Heart left ventricle (tissue), 16 donors: ENCODE results near the gene FSTL5. TPM values are rescaled to one million over a fixed set of nuclear protein-coding genes. Genes with fewer than 3 reads are reported as not detected.

Experiments
- ATAC-seq, 4 donors: fragments of 200-7000 bp; cut with Tn5 transposase; one replicate each; pipeline ENCODE4 v1.9.1; 2020 to 2022; ENCODE audit warnings: moderate library complexity in 4 of 4, mild to moderate bottlenecking in 3 of 4, moderate number of reproducible peaks in 1 of 4
- DNase-seq, 5 donors: peaks; one replicate each; pipeline ENCODE4 v3.0.0-alpha.2; 2020
- H3K27ac ChIP-seq, 12 donors: fragments of 200-600 bp; sonication (generic) in 4 of 12; one replicate each; pipeline versions ENCODE4 v1.5.0 to v1.8.0; 2016 to 2022; ENCODE audit warnings: mild to moderate bottlenecking in 2 of 12
- H3K27me3 ChIP-seq, 9 donors: fragments of 200-600 bp; sonication (generic) in 2 of 9; one replicate each; pipeline versions ENCODE4 v1.5.1 to v1.8.0; 2016 to 2022; ENCODE audit warnings: mild to moderate bottlenecking in 3 of 9
- H3K36me3 ChIP-seq, 9 donors: fragments of 200-600 bp; sonication (generic) in 2 of 9; one replicate each; pipeline versions ENCODE4 v1.5.0 to v1.8.0; 2018 to 2022; ENCODE audit warnings: mild to moderate bottlenecking in 2 of 9
- H3K4me1 ChIP-seq, 12 donors: fragments of 200-600 bp; sonication (generic) in 4 of 12; one replicate each; pipeline versions ENCODE4 v1.5.0 to v1.8.0; 2016 to 2022; ENCODE audit warnings: mild to moderate bottlenecking in 3 of 12
- H3K4me3 ChIP-seq, 12 donors: fragments of 200-600 bp; sonication (generic) in 4 of 12; one replicate each; pipeline versions ENCODE4 v1.5.0 to v1.8.0; 2017 to 2022; ENCODE audit warnings: mild to moderate bottlenecking in 9 of 12, moderate library complexity in 4 of 12
- H3K9me3 ChIP-seq, 12 donors: fragments of 200-600 bp; sonication (generic) in 4 of 12; one replicate each; pipeline versions ENCODE4 v1.5.0 to v1.8.0; 2016 to 2022; ENCODE audit warnings: mild to moderate bottlenecking in 1 of 12
- POLR2A ChIP-seq, 2 donors: fragments of 450-650 bp; IDR thresholded peaks; one replicate each; pipeline ENCODE4 v1.6.1; 2017; ENCODE audit warnings: antibody characterized with exemption in 2 of 2, mild to moderate bottlenecking in 2 of 2, moderate library complexity in 2 of 2
- WGBS, 4 donors: extraction: QIAGEN DNeasy Blood & Tissue Kit in 2 of 4; methylation state at CpG; one replicate each; pipeline versions ENCODE4 v1.1.5 to v1.1.7; 2013 to 2018; 5-methylcytosine and 5-hydroxymethylcytosine counted together
- intact Hi-C, 10 donors: fragments of 100-400 bp; cut with DNase I; formaldehyde crosslinking; loops; one replicate each; pipeline versions ENCODE4 v1.11.1 to v1.14.2; 2022
- polyA plus RNA-seq, 2 donors: library from polyadenylated mRNA; stranded (reverse); fragments of 200-250 nt; gene quantifications; one replicate each; pipeline ENCODE4 v1.2.3, GENCODE V29; 2013
- total RNA-seq, 9 donors: library from RNA; depleted of rRNA in 2 of 9; stranded (reverse); fragments of >200 nt in 2 of 9; fragmentation: NEBNext Ultra II Directional in 3 of 9; extraction: Animal tissue kit (Norgen Biotek cat#: 25700) in 3 of 9; gene quantifications; one replicate each; pipeline versions ENCODE4 v1.1.0 to v1.2.4, GENCODE V29; 2016 to 2023
- TF ChIP-seq, protein P1 (sequence below), 12 donors: fragments of 200-600 bp; sonication (generic) in 4 of 12; IDR thresholded peaks; one replicate each; pipeline versions ENCODE4 v1.5.0 to v1.8.0; 2018 to 2022; ENCODE audit warnings: antibody characterized with exemption in 12 of 12, mild to moderate bottlenecking in 5 of 12
- donor health status: ischemic (EF 13 %, LVEDD 7.1; RV severe dilation, severe dysfunction).
- donor health status: healthy with polysubstance abuse.
- donor health status: DM: no; HTN: yes; CAD: no.
- donor health status: DM: no; HTN: no; CAD: no.
- donor health status: ischemic (EF 25% LVEDD 6.9; RV normal size, moderate dysfunction).
- donor health status: ischemic (EF 25% LVEDD 5.7; RV mildly dilated, moderate dysfunction).
- donor health status: healthy.
- donor health status: DM: yes; HTN: yes; CAD: no.
- donor health status: ischemic (EF 35%, LVEDD 5.7; RV mildly dilated, moderate dysfunction).
- donor health status: nonischemic (EF 11% LVEDD 7.7; RV severe dilation, severe dysfunction).
- donor health status: DM: yes; HTN: yes; CAD: no.
- donor health status: PGD.
- donor health status: ischemic (EF 29% LVEDD 5.4; RV normal size, mild dysfunction).
- donor health status: nonischemic (EF 23%, LVEDD 6.1; RV moderate dilation, normal function).

The FSTL5 gene
- total and polyA plus RNA-seq, 11 donors, result not detected

DNA sequence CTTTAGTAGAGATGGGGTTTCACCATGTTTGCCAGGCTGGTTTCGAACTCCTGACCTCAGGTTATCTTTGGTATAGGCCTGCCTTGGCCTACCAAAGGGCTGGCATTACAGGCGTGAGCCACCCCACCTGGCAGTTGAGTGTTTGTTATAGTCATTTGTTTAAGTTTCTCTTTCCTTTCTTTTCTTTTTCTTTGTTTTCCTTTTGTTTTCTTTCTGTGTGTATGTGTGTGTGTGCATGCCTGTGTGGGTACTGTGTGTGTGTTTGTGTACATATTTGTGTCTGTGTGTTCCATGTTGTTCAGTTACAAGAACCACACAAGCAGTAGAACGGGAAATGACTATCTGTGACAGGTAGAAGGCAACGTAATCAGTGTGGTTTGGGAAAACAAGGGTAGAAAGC lies 624.9 kb downstream of the FSTL5 start:
- H3K27ac ChIP-seq, result no peak overlapping the region
- H3K9me3 ChIP-seq, result peaks cover 0 to 4% (median 0%) of the 10 kb centered on the region in 12 donors
- 71 to 84% (median 81%) methylated on average over 4 of the region's 4 CpGs for WGBS, 4 donors
- no peak overlapping the region for H3K4me3 ChIP-seq
- no peaks in the 10 kb centered on the region for H3K36me3 ChIP-seq
- TF ChIP-seq, protein P1, sequence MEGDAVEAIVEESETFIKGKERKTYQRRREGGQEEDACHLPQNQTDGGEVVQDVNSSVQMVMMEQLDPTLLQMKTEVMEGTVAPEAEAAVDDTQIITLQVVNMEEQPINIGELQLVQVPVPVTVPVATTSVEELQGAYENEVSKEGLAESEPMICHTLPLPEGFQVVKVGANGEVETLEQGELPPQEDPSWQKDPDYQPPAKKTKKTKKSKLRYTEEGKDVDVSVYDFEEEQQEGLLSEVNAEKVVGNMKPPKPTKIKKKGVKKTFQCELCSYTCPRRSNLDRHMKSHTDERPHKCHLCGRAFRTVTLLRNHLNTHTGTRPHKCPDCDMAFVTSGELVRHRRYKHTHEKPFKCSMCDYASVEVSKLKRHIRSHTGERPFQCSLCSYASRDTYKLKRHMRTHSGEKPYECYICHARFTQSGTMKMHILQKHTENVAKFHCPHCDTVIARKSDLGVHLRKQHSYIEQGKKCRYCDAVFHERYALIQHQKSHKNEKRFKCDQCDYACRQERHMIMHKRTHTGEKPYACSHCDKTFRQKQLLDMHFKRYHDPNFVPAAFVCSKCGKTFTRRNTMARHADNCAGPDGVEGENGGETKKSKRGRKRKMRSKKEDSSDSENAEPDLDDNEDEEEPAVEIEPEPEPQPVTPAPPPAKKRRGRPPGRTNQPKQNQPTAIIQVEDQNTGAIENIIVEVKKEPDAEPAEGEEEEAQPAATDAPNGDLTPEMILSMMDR (IDR thresholded peaks at IDR 0.05), result no peak
- no peak for TF ChIP-seq POLR2A (IDR thresholded peaks at IDR 0.05)
- no peak for DNase-seq
- no peak for ATAC-seq
- intact Hi-C loops, result no loop called here
- no peaks in the 10 kb centered on the region for H3K4me1 ChIP-seq
- no peaks in the 10 kb centered on the region for H3K27me3 ChIP-seq

DNA sequence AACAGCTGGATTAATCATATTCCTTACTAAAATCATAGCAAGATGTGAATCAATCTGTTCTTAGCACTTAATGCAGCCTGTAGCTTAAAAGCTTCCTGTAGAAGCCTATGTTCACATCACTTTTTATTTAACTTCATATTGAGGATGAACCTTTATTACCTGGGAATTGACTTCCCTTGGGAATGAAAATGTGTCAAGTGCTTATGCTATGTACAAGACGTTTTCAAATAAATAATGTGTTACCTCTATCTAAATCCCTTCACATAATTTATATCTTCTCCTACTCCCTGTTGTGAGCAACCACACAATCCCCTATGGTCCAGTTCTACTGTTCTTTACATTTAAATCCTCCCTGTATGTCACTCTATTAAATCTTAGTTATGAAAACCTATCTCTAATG lies 633.1 kb downstream of the FSTL5 start:
- H3K27ac ChIP-seq, result no peak overlapping the region
- H3K27me3 ChIP-seq, result no peaks in the 10 kb centered on the region
- ATAC-seq, result no peak
- no peaks in the 10 kb centered on the region for H3K4me1 ChIP-seq
- H3K9me3 ChIP-seq, result peaks cover 0 to 6% (median 0%) of the 10 kb centered on the region in 12 donors
- DNase-seq, result no peak
- intact Hi-C loops, result no loop called here
- 46 to 53% (median 48%) methylated on average over 1 of the region's 1 CpG for WGBS, 4 donors
- H3K36me3 ChIP-seq, result no peaks in the 10 kb centered on the region
- TF ChIP-seq POLR2A (IDR thresholded peaks at IDR 0.05), result no peak
- TF ChIP-seq, protein P1 (IDR thresholded peaks at IDR 0.05), result no peak
- H3K4me3 ChIP-seq, result no peak overlapping the region

DNA sequence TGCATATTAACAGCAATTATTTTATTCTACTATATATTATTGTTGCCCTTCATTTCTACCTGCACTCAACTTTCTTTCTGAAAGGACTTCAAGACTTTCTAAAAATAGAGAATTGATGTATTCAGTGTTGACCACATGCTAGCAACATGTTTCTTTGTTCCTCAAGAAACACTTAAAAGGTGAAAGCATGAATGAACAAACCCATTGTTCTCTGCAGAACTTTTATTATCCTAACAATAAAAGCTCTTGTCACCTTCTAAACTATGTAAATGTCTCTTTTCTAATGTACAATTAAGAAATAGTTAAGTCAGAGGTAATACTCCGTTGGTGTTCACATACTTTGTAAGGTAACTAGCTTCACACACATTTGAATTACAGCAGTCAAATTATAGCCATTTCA lies 638.7 kb downstream of the FSTL5 start:
- WGBS, 4 donors, result 38 to 78% (median 75%) methylated on average over 1 of the region's 1 CpG
- intact Hi-C loops, result no loop called here
- no peak for DNase-seq
- H3K4me1 ChIP-seq, result no peaks in the 10 kb centered on the region
- no peaks in the 10 kb centered on the region for H3K27me3 ChIP-seq
- TF ChIP-seq, protein P1 (IDR thresholded peaks at IDR 0.05), result no peak
- no peak for TF ChIP-seq POLR2A (IDR thresholded peaks at IDR 0.05)
- no peak for ATAC-seq
- no peaks in the 10 kb centered on the region for H3K36me3 ChIP-seq
- H3K4me3 ChIP-seq, result no peak overlapping the region
- H3K27ac ChIP-seq, result no peak overlapping the region
- H3K9me3 ChIP-seq, result peaks cover 0 to 6% (median 0%) of the 10 kb centered on the region in 12 donors

DNA sequence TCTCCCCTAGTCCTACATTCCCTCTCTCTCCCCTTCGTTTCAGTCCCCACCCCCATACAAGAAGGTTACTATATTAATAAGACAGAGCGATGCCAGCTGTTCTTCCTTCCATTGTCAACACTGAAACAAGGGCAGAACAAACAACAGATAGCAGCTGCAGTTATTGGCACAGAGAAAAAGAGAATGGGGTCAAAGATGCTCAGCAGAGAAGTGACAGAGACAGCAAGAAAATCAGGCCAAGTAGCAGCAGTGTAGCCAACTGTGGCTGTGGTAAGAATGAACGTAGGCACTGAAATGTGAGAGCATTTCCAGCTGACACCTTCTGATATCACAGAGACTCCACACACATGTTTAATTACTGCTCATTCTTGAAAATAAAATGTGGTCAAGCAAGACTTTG lies 641.8 kb downstream of the FSTL5 start:
- Histone ChIP-seq H3K4me3 (no peak overlapping the region), H3K36me3 (no peaks in the 10 kb centered on the region), H3K27ac (no peak overlapping the region), H3K4me1 (no peaks in the 10 kb centered on the region), H3K9me3 (peaks cover 0 to 6% (median 0%) of the 10 kb centered on the region in 12 donors), H3K27me3 (no peaks in the 10 kb centered on the region)
- 7 to 20% (median 12%) methylated on average over 3 of the region's 3 CpGs for WGBS, 4 donors
- TF ChIP-seq POLR2A (IDR thresholded peaks at IDR 0.05), result no peak
- TF ChIP-seq, protein P1 (IDR thresholded peaks at IDR 0.05), result no peak
- DNase-seq (no peak), ATAC-seq (peak in 3 of 4 donors; percentile 20 to 44 (median 37))
- intact Hi-C loops, result no loop called here
